ENCODE measurements around the gene ADCY1. TPM values are rescaled to one million over a fixed set of nuclear protein-coding genes. Genes with fewer than 3 reads are reported as not detected.
A peak's percentile ranks its signal among the peaks of the same experiment; 100 is the strongest.

The ADCY1 gene
- total RNA-seq, 4 donors from 2014 or later, result under 0.01 to 1.5 (median 0.18) TPM

DNA sequence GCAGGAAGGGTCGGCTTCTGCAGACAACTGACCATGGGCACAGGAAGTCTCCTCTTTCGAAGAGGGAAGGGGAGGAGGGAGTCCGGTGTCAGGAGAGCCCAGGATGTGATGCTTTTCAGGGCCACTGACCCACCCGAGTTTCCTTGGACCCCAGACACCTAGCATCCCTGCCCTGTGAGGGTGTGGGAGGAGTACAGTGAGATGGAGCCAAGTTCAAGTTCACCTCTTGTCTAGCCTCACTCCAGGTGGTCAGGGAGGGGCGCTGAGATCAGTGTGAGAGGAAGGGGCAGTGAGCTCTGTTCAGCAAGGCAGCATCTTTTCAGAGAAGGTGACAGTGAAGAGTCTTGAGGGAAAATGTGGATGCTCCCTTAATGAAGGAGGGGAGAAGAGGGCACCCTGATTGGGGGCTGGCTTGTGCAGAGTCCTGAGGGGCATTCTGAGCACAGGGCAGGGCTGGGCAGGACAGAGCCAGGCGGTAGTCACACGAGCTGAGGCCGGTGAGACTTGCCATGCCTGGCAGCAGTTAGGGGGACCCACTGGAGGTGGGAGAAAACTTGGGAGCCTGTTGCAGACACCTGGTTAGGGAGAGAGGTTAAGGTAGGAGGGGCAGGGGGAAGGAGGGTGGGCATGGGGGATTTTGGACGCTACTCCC lies 49.7 kb downstream of the ADCY1 start:
- peaks cover 0 to 5% (median 0%) of the 10 kb centered on the region in 4 donors for H3K9me3 ChIP-seq
- no peak overlapping the region for H3K27ac ChIP-seq
- H3K4me3 ChIP-seq, result no peak overlapping the region
- DNase-seq, result no peak
- no peaks in the 10 kb centered on the region for H3K27me3 ChIP-seq
- no peaks in the 10 kb centered on the region for H3K4me1 ChIP-seq
- TF ChIP-seq, protein P1, sequence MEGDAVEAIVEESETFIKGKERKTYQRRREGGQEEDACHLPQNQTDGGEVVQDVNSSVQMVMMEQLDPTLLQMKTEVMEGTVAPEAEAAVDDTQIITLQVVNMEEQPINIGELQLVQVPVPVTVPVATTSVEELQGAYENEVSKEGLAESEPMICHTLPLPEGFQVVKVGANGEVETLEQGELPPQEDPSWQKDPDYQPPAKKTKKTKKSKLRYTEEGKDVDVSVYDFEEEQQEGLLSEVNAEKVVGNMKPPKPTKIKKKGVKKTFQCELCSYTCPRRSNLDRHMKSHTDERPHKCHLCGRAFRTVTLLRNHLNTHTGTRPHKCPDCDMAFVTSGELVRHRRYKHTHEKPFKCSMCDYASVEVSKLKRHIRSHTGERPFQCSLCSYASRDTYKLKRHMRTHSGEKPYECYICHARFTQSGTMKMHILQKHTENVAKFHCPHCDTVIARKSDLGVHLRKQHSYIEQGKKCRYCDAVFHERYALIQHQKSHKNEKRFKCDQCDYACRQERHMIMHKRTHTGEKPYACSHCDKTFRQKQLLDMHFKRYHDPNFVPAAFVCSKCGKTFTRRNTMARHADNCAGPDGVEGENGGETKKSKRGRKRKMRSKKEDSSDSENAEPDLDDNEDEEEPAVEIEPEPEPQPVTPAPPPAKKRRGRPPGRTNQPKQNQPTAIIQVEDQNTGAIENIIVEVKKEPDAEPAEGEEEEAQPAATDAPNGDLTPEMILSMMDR (IDR thresholded peaks at IDR 0.05), result no peak
- no peak for TF ChIP-seq POLR2A (IDR thresholded peaks at IDR 0.05)
- no peaks in the 10 kb centered on the region for H3K36me3 ChIP-seq

DNA sequence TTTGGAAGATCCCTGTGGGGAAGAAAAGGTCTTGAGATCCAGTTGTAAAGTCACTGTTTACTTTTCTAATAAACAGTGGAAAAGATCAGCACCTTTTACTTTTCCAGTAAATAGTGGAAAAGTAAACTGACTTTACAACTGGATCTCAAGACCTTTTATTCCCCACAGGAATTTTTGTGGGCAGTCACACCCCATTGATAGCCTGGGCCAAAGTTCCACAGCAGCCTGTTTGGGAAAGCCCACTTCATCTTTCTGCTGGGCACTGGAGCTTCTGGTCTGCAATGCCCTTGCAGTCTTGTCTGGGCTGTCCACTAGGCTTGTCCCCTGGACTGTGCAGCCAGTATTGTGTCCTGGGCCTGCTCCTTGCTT lies 50.2 kb downstream of the ADCY1 start:
- no peak for DNase-seq
- TF ChIP-seq, protein P1 (IDR thresholded peaks at IDR 0.05), result no peak
- TF ChIP-seq POLR2A (IDR thresholded peaks at IDR 0.05), result no peak
- Histone ChIP-seq H3K27ac (no peak overlapping the region), H3K36me3 (no peaks in the 10 kb centered on the region), H3K4me3 (no peak overlapping the region), H3K9me3 (peaks cover 0 to 5% (median 0%) of the 10 kb centered on the region in 4 donors), H3K4me1 (no peaks in the 10 kb centered on the region), H3K27me3 (no peaks in the 10 kb centered on the region)

DNA sequence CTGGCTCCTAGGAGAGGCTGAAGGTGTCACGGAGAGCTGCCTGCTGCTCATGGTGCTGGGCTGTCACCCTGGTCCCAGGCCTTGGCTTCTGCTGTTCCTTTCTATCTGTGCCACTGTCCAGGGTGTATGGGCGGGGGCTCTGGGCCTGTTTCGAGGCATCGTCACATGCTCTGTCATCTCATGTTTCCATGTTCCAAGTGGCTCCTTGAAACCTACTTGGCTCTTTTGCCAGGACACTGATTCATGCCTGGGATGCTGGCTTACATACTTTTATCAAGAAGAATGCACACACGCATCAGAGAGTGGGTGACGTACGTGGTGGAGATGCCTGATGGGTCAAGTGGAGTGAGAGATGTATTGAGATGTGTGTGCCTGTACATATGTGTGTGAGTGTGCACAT lies 50.9 kb downstream of the ADCY1 start:
- no peaks in the 10 kb centered on the region for H3K4me1 ChIP-seq
- no peak for DNase-seq

GRCh38 chr7:45625714-45626440 lies 51.7 kb downstream of the ADCY1 start:
- no peak for TF ChIP-seq POLR2A (IDR thresholded peaks at IDR 0.05)
- no peaks in the 10 kb centered on the region for H3K4me1 ChIP-seq

More for the DNA sequence above, 50.9 kb downstream of the ADCY1 start:
- peaks cover 0 to 5% (median 0%) of the 10 kb centered on the region in 4 donors for H3K9me3 ChIP-seq
- no peaks in the 10 kb centered on the region for H3K36me3 ChIP-seq
- no peaks in the 10 kb centered on the region for H3K27me3 ChIP-seq
- H3K4me3 ChIP-seq, result no peak overlapping the region
- H3K27ac ChIP-seq, result no peak overlapping the region
- no peak for TF ChIP-seq POLR2A (IDR thresholded peaks at IDR 0.05)
- TF ChIP-seq, protein P1 (IDR thresholded peaks at IDR 0.05), result no peak

DNA sequence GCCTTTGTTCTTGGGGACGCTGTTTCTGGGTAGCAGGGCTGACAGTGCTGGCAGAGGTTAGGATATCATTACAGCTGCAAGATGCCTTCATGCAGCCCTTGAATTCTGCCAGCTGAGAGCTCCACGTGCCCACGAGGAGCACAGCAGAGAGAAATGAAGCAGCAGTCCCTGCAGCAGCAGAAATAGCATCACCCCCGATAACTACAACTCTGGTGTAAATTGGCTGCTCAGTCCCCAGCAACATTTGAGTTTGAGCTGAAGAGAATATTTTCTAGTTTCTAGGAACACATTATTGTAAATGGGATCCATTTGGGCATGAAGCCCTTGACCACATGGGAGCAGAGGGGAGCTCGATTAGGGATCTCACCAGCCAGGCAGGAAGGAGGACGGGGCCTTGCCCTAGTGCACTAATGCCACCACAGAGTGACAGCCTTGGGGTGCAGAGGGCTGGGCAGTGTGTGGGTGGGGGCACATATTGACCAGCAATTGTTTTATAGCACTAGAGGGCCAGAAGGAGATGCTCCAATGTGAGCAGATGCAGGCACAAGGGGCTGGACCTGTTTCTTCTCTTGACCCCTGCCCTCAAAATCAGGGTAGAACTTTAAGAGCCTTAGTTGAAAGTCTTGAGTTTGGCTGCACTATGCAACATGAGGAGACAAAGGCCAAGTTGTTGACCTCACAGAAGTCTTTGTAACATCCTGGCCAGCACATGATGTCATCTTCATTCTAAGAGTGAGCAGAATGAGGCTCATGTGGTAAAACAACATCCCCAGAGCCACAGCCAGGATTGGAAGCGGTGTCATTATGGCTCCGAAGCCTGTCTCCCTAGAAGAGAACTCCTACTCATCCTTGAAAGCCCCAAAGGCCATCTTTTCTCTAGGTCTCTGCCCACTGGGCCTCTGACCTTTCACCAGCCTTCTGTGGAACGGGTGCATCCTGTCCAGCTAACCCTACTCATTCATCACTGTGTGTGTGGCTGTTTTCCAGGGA lies 52.6 kb downstream of the ADCY1 start:
- Histone ChIP-seq H3K4me3 (no peak overlapping the region), H3K4me1 (no peaks in the 10 kb centered on the region), H3K36me3 (no peaks in the 10 kb centered on the region), H3K27ac (no peak overlapping the region), H3K27me3 (no peaks in the 10 kb centered on the region), H3K9me3 (no peaks in the 10 kb centered on the region)
- no peak for TF ChIP-seq POLR2A (IDR thresholded peaks at IDR 0.05)
- TF ChIP-seq, protein P1 (IDR thresholded peaks at IDR 0.05), result no peak
- DNase-seq, result peak in 1 of 3 donors; percentile 25

More at GRCh38 chr7:45625714-45626440, 51.7 kb downstream of the ADCY1 start:
- Histone ChIP-seq H3K36me3 (no peaks in the 10 kb centered on the region), H3K4me3 (no peak overlapping the region), H3K9me3 (peaks cover 0 to 2% (median 0%) of the 10 kb centered on the region in 4 donors), H3K27me3 (no peaks in the 10 kb centered on the region), H3K27ac (no peak overlapping the region)
- no peak for DNase-seq

Data from Peyer's patch (tissue), 4 donors.